SJCRH30 (cell line): ENCODE data around the gene ADRA2B. TPM values are rescaled to one million over a fixed set of nuclear protein-coding genes. Genes with fewer than 3 reads are reported as not detected.
"Not testable (repeated sequence)": the region's sequence is repeated elsewhere in the genome, so short reads cannot be mapped to it uniquely, and the experiment has no call there.

Source experiments
- DNase-seq, 2 experiments: peaks; one replicate each; pipeline ENCODE4 v3.0.0-alpha.2; 2015 to 2020
- H3K27ac ChIP-seq: fragments of 250-450 bp; sonication (Bioruptor Pico); 2 replicates; pipeline ENCODE4 v1.5.1; 2020; ENCODE audit warnings: mild to moderate bottlenecking, moderate library complexity
- H3K27me3 ChIP-seq: fragments of 250-450 bp; sonication (Bioruptor Pico); 2 replicates; pipeline ENCODE4 v1.5.1; 2020; ENCODE audit warnings: mild to moderate bottlenecking, moderate library complexity
- H3K36me3 ChIP-seq: fragments of 250-450 bp; sonication (Bioruptor Pico); 2 replicates; pipeline ENCODE4 v1.5.1; 2020; ENCODE audit warnings: mild to moderate bottlenecking, moderate library complexity
- H3K4me1 ChIP-seq: fragments of 250-450 bp; sonication (Bioruptor Pico); 2 replicates; pipeline ENCODE4 v1.5.1; 2020; ENCODE audit warnings: mild to moderate bottlenecking, moderate library complexity
- H3K4me3 ChIP-seq: fragments of 250-450 bp; sonication (Bioruptor Pico); 2 replicates; pipeline ENCODE4 v1.5.1; 2020; ENCODE audit warnings: mild to moderate bottlenecking, moderate library complexity
- H3K9me3 ChIP-seq: fragments of 250-450 bp; sonication (Bioruptor Pico); replicated peaks from 2 replicates; pipeline ENCODE4 v1.5.1; 2020; ENCODE audit warnings: mild to moderate bottlenecking, moderate library complexity
- total RNA-seq: library from RNA; depleted of rRNA; stranded (reverse); fragments of >200 nt; shearing (Covaris generic); gene quantifications from 2 replicates; pipeline ENCODE4 v1.2.3, GENCODE V29; 2014; rRNA removed

The ADRA2B gene
- not detected in 2 replicates for total RNA-seq

DNA sequence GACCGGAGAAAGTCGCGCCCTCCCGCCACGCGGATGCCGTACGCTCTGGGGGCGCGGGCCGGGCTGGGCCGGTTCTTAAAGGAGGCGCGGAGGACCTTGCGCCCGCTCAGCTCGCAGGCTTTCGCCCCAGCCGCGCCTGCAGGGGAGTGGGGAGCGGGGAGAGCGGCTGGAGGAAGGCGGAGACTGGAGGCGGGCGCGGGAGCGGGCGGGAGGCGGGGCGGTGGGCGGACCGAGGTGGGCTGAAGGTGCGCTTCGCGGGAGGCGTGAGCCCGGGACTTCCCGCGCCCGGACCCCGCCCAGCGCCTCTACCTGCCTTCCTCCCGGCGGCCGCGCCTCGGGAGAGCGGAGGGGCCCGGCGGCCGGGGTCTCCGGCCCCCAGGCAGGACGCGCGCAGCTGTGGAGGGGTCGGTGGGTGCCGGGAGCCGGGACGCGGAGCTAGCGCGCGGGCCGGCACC, at the start of gene ADRA2B:
Gene ADRA2B, minus strand, starts transcription at position 148 of the 455 bp plus-strand sequence. CDS start 422 bp downstream, outside the sequence.
- Histone ChIP-seq H3K27ac (no peak within 1 kb of the TSS), H3K27me3 (peaks cover 4% of the 10 kb centered on the region; the same call in 1 of the 2 replicates), H3K4me1 (peaks cover 8% of the 10 kb centered on the region; the same call in 1 of the 2 replicates), H3K9me3 (no peaks in the 10 kb centered on the region), H3K4me3 (no peak within 1 kb of the TSS), H3K36me3 (no peaks in the 10 kb centered on the region)
- DNase-seq: no peak

DNA sequence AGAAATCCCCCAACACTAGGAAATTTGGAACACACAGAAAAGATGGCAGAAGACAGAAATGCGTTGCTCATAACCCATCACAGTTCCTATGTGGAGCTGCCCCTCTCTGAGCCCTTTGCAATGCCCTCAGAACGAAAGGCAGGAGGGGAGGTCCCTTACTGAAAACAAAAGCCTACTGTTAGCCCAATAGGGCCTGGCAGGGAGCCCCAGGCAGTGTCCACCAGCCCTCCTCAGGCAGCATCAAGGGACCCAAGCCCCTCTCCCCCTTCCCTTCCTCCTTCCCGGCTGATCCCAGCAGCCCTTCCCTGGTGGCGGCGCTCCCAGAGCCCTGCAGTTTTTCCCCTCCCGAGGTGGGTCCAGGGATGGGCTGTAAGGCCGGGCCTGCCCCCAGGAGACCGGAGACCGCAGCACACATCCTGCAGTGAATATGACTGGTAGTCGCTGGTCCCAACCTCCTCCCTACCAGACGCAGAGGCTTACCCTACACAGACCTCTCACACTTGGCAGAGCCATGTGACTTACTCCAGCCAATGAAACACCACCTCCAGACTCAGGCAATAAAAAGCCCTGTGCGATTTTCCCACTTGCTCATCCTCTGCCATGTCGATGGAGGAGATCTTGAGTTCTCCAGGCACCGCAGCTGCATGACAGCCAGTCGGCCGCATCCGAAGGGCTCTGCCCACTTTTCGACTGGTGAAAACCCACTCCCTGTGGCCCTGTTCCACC, 48.3 kb upstream of the ADRA2B start:
- Histone ChIP-seq H3K4me3 (peak overlapping the region; percentile 22; the same call in 1 of the 2 replicates), H3K9me3 (0 out of 2 replicates have a peak, but pooled peaks cover 4% of the 10 kb centered on the region), H3K27me3 (no peaks in the 10 kb centered on the region), H3K36me3 (no peaks in the 10 kb centered on the region), H3K27ac (peak overlapping the region; percentile 74), H3K4me1 (peaks cover 48% of the 10 kb centered on the region)
- DNase-seq: peak; percentile 85 to 88

DNA sequence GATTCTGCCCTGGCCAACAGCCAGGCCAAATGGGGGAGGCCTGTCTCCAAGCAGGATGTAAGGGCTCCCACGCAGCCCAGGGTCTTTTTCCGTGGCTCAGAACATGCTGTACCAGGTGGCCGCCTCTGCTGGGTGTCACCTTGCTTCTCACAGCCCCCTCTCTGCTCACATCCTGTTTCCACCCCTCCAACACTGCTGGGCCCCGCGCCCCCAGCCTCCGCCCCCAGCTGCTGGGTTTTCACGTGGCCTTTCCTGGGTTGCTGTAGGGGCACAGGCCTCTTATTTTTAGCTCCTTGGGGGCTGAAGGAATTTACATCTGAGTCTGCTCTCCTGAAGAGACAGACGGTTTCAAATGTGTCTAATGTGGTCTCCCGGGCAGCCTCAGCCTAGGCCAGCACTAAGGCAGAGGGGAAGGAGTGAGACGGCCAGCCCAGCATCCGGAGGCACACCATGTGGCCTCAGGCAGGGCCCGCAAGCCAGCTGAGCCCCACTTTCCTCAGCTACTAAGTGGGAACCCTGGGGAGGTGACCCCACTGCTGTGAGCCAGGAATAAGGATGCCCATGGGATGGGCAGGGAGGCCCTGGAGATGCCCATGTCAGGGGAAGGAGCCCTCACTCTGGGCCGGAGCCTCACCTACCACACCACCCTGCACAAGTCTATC, 47.5 kb upstream of the ADRA2B start:
- H3K4me1 ChIP-seq: peaks cover 46% of the 10 kb centered on the region
- H3K9me3 ChIP-seq: 0 out of 2 replicates have a peak, but pooled peaks cover 4% of the 10 kb centered on the region
- H3K27ac ChIP-seq: peak overlapping the region; percentile 74
- H3K36me3 ChIP-seq: no peaks in the 10 kb centered on the region
- DNase-seq: peak; percentile 64 to 65
- H3K27me3 ChIP-seq: no peaks in the 10 kb centered on the region
- H3K4me3 ChIP-seq: no peak overlapping the region

DNA sequence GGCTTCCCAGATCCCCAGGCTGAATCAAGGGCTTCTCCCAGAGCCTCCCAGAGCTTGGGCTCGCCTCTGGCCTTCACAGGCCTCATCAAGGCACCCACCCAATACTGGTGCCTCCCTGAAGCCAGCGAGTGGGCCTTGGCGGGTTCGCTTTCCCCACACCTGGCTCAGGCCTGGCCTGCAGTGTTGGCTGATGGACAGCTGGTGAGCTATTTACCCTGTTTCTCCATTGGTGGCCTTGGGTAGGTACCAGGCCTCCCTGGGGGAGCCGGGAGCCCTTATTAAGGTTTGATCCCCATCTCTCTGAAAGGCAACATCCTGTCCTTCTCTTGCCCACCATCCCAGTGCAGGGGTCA, 47.0 kb upstream of the ADRA2B start:
- 0 out of 2 replicates have a peak, but pooled peaks cover 4% of the 10 kb centered on the region for H3K9me3 ChIP-seq
- peaks cover 50% of the 10 kb centered on the region for H3K4me1 ChIP-seq
- peak overlapping the region; percentile 74 for H3K27ac ChIP-seq
- H3K4me3 ChIP-seq: no peak overlapping the region
- no peaks in the 10 kb centered on the region for H3K36me3 ChIP-seq
- no peaks in the 10 kb centered on the region for H3K27me3 ChIP-seq
- DNase-seq: no peak

DNA sequence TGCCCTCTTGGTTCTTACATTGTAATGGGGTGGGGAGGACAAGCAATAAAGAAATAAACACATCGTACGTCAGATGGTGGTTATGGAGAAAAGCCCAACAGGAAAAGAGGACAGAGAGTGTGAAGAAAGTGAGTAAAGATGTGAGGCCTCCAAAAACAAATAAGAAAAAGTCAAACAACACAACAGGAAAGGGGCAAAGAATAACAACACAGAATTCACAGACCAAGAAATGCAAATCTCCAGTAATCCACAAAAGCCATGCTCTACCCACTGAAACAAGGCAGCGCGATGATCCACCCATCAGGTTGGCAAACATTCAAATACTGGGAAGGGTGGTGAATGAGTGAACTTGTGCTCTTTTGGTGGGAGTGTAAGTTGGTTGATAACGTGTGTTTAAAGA, 45.5 kb upstream of the ADRA2B start:
- peak in 1 of 2 experiments; percentile 44 for DNase-seq

DNA sequence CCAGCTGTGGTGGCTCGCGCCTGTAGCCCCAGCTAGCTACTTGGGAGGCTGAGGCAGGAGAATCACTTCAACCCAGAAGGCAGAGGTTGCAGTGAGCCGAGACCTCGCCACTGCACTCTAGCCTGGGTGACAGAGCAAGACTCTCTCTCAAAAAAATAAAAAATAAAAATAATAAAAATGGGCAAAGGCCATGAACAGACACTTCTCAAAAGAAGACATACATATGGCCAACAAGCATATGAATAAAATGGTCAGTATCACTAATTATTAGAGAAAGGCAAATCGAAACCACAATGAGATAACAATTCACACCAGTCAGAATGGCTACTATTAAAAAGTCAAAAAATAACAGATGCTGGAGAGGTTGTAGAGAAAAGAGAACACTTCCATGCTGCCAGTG, 44.0 kb upstream of the ADRA2B start:
- H3K27ac ChIP-seq, H3K4me3 ChIP-seq, H3K27me3 ChIP-seq, DNase-seq, H3K9me3 ChIP-seq, H3K36me3 ChIP-seq: not testable (repeated sequence)
- H3K4me1 ChIP-seq: peaks cover 52% of the 10 kb centered on the region

More for the DNA sequence above, 45.5 kb upstream of the ADRA2B start:
- Histone ChIP-seq H3K9me3 (0 out of 2 replicates have a peak, but pooled peaks cover 4% of the 10 kb centered on the region), H3K27me3 (no peaks in the 10 kb centered on the region), H3K36me3 (no peaks in the 10 kb centered on the region), H3K27ac (no peak overlapping the region), H3K4me1 (peaks cover 50% of the 10 kb centered on the region), H3K4me3 (no peak overlapping the region)

DNA sequence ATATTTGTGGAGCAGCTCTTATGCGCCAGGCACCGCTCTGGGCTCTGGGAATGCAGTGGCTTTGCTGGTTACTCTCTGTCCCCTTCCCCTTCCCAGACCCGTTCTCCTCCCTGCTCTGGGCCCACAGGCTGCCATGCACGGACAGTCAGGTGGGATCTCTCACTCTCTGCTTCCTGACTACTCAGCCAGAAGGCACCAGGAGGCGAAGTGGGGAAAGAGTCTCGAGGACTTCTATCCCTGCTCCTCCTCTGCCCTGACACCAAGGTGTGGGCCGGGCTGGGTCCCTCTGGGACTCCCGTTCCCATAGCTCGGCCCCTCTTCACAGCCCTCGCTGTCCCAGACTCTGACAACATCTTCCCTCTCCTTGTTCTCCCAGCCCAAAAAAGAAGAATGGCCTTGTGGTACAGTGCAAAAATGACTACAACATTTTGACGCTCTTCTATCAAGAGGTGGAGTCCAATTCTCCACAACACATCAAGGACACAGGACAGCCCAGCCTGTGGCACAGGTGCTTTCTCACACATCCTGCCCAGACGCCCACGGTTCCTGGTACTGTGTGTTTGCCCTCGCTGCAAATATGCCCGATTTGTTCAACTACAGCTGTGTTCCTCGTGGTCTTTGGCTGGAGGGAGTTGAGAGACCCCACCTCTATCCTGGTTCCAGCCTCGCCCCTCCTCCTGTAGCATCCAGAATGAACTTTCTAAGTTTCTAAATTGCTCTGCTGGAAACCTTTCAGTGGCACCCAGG, 42.9 kb upstream of the ADRA2B start:
- H3K4me1 ChIP-seq: peaks cover 43% of the 10 kb centered on the region
- H3K4me3 ChIP-seq: no peak overlapping the region
- H3K36me3 ChIP-seq: no peaks in the 10 kb centered on the region
- H3K9me3 ChIP-seq: 0 out of 2 replicates have a peak, but pooled peaks cover 4% of the 10 kb centered on the region
- DNase-seq: no peak
- H3K27ac ChIP-seq: no peak overlapping the region
- no peaks in the 10 kb centered on the region for H3K27me3 ChIP-seq

DNA sequence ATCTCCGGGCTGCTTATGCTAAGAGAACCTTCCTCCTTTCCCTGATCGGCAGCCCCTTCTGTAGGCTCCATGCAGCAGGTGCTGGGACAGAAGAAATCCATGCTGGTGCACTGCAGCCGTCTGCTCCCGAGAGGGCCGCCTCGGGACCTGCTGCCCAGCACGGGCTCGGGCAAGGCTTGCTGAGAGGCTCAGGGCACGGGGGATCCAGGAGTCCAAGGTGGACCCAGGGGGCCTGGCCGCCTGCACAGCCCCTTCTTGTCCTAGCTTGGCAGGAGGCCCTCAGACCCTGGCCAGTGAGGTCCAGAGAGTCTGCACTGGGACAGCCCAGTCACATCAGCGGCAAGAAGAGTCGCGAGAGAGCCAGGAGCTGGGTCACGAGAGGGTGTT, 42.2 kb upstream of the ADRA2B start:
- DNase-seq: peak in 1 of 2 experiments; percentile 41
- Histone ChIP-seq H3K9me3 (0 out of 2 replicates have a peak, but pooled peaks cover 4% of the 10 kb centered on the region), H3K4me1 (peaks cover 40% of the 10 kb centered on the region), H3K27me3 (no peaks in the 10 kb centered on the region), H3K4me3 (no peak overlapping the region; the same call in 1 of the 2 replicates), H3K36me3 (no peaks in the 10 kb centered on the region), H3K27ac (no peak overlapping the region)

DNA sequence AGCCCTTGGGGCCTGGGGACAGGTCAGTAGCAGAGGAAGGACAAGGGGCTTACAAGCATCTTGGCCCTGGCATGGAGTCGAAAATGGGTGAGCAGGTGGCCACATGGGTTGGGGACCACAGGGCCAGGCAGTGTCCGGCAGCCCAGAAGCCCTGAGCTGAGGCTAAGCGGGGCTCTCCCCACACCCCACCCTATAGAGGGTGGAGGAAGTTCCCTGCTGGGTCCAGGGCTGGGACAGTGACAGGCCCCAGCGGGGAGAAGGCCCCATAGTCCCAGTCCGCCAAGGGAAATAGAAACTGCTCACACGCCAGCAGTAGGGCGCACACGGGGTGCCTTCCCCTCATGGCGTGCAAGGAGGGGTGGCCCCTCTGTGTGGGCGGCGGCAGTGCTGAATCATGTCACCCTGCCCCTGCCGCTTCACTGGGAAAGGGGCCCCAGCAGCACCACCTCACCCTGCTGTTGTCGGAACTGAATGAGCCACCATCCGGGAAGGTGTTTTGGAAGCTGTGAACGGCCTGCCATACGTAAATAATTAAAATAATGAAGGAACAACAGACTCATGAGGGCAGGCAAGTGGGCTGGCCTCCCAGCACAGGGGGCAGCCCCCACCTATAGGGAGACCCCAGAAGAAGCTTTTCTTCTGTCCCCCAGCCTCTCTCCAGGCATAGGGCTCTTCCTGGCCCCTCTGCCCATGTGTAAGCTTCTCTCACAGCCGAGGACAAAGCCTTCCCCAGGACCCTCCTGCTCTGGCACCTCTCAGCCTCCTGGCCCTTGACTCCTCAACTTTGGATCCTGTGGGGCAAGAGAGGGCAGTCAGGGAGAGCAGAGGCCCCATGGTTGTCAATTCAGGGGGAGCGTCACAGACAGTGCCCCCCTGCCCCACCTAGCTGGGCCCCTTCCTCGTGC, 41.5 kb upstream of the ADRA2B start:
- no peak for DNase-seq
- H3K27me3 ChIP-seq: no peaks in the 10 kb centered on the region
- H3K27ac ChIP-seq: no peak overlapping the region
- H3K4me3 ChIP-seq: peak overlapping the region; percentile 9
- no peaks in the 10 kb centered on the region for H3K36me3 ChIP-seq
- 0 out of 2 replicates have a peak, but pooled peaks cover 4% of the 10 kb centered on the region for H3K9me3 ChIP-seq
- H3K4me1 ChIP-seq: peaks cover 41% of the 10 kb centered on the region

DNA sequence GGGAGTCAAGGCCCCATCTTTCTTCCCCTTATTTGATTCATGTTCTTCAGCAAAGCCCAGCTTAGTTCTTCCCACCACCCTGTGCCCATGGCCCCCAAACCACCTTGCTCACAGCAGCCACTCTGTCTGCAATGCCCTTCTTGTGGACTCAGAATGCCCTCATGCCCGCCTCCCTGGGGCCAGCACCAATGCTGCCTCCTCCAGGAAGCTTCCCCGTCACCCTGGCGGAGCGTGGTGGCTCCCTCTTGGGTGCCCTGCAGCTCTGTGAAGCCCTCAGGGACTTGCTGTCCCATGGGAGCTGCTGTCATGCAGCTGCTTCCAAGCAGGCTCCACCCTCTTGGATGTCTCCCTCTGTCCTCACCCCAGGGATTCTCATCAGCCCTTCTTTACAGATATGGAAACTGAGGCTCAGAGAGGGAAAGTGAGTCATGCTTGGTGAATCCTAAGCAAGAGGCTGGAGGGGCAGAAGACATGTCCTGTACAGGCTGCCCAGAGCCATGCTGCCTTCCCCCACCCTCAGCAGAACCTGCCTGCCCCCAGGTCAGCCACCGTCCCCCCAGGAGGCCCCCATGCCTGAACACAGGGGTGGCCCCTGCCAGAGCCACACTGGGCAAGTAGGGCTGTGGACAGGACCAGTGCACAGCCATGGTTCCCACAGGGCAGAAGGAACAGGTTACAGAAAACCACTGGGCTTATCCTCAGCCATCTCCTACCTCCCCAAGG, 40.7 kb upstream of the ADRA2B start:
- Histone ChIP-seq H3K36me3 (no peaks in the 10 kb centered on the region), H3K27me3 (no peaks in the 10 kb centered on the region), H3K9me3 (0 out of 2 replicates have a peak, but pooled peaks cover 4% of the 10 kb centered on the region), H3K27ac (no peak overlapping the region), H3K4me1 (peaks cover 47% of the 10 kb centered on the region), H3K4me3 (no peak overlapping the region)
- DNase-seq: no peak

DNA sequence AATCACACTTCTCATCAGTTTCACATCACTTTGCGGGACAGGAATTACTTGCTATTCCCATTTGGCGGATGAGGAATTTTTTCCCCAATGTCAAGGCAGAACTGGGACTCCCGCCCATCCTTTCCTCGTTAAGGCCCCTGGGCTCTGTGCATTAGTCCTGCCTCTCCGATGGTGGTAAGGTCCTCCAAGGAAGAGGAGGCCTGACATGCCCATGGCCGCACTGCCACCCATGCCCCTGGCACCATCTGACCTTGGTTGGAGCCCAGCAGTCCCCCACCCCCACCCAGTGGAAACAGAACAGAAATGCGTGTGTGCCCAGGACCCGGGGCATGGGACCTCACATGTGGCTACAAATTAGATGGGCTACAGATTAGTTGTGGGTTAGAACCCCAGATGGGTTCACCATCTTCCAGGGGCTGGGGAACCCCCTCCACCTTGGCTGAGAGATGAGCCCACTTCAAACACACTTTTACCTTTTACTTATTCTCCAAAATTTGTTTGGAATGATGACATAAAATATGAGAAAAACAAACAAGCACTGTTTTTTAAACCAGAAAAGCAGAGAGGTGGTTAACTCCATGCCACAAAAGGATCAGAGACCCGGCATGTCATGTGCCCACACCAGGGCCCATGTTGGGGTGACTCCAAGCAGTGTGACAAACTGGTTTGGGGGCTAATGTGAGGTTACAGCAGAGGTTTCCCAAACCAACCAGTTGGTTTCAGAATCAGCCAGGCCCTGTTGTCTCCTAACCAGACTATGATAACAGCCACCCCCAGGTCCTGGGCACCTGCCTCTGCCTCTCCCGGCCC, 39.8 kb upstream of the ADRA2B start:
- peaks cover 43% of the 10 kb centered on the region for H3K4me1 ChIP-seq
- no peak overlapping the region for H3K27ac ChIP-seq
- no peak for DNase-seq
- no peaks in the 10 kb centered on the region for H3K27me3 ChIP-seq
- no peaks in the 10 kb centered on the region for H3K36me3 ChIP-seq
- H3K4me3 ChIP-seq: no peak overlapping the region
- H3K9me3 ChIP-seq: 0 out of 2 replicates have a peak, but pooled peaks cover 4% of the 10 kb centered on the region

DNA sequence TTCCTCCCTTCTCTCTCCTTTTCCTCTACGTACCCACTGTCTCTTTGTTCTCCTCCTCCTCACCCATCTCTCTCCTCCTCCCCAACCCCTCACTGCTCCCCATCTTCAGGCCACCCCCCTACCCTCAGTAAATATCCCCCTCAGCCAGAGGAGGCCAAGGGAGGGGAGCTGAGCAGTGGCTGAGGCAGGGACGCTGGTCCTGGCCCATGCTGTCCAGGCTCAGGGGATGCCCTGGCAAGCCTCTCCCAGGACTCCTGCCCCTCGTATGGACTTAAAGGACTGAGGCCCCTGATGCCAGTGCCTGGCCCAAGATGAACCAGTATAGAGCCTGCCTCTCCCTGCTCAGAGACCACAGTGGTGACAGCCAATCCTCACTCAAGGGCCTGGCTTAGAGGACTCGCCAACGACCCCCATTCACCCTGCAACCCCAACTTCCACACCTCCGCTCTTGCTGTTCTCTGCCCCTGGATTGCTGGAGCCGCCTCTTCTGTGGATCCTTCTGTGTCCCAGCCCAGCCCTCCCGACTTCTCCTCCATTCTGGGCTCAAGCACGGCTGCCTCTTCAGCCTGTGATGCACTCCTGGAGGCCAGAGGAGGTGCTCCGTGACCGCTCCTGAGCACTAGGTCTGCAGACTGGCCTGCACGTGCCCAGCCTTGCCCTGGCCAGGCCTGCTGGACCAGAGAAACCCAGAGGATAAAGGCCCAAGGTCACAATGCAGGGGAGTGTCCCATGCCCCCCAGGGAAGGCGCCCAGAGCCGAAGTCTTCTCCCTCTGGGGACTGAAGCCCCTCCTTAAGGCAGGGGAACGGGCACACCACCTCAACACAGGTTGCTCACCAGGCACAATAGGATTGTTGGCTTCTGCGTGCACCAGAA, 38.4 kb upstream of the ADRA2B start:
- DNase-seq: no peak
- H3K27ac ChIP-seq: no peak overlapping the region
- H3K9me3 ChIP-seq: no peaks in the 10 kb centered on the region
- H3K27me3 ChIP-seq: no peaks in the 10 kb centered on the region
- H3K4me1 ChIP-seq: peaks cover 46% of the 10 kb centered on the region
- H3K4me3 ChIP-seq: no peak overlapping the region
- H3K36me3 ChIP-seq: no peaks in the 10 kb centered on the region
